NCI-H1436 (cell line): ENCODE results near the gene NUF2.
"Not testable (repeated sequence)": the region's sequence is repeated elsewhere in the genome, so short reads cannot be mapped to it uniquely, and the experiment has no call there.

ENCODE experiments used
- DNase-seq: peaks from one replicate; lab custom pipeline; 2025; lab: John Stamatoyannopoulos, UW

The NUF2 gene

DNA sequence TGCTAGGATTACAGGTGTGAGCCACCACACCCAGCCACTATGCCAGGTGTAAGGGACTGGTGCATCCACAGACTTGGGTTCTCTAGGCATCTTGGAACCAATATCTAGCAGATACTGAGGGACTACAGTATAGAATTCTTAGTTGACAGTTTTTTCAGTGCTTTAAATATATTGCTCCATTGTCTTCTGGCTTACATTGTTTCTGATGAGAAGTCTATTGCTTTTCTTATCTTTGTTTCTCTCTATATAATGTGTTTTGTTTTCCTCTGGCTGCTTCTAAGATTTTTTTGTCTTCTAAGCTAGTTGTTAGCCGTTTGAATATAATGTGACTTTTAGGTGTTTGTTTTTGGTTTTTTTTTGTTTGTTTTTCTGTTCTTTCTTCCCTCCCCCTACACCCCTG, 13.5 kb downstream of the NUF2 start:
- no peak for DNase-seq

DNA sequence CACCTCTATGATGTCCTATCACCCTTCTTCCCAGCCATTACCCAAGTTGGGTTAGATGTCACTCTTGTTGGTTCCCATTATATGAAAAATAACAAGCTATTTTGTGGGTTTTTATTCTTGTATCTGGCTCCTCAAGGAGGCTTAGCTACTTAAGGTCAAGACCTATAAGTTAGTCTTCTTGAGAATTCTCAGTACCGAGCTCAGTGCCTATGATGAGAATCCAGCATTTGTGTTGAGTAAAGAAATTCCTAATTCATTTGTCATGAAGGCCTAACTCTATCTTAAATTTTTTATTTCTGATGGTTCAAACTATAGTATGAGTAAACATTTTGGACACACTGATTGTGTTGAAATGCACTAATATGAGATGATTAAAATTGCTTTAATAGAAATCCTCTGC, 15.9 kb downstream of the NUF2 start:
- no peak for DNase-seq

GRCh38 chr1:163346326-163346870, 24.6 kb downstream of the NUF2 start:
- DNase-seq, result no peak

DNA sequence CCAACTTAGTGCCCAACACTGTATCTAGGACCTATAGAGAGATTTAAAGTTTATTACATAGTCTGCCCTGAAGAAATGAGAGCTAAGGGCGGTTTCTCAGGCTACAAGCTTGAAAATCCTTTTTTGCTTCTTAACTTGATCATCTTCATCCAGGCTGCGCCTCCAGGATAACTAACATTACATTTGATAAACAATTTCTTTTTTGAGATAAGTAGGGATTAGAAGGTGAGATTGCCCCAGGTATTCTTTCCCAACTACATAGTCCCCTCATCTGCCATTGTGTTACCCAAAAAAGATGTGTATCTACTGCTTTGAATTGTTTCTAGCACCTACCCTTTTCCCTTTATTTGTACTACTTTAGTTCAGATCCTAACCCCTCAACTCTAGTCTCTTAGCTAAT, 25.4 kb downstream of the NUF2 start:
- DNase-seq, result no peak

GRCh38 chr1:163351912-163352311, 30.2 kb downstream of the NUF2 start:
- no peak for DNase-seq

- DNase-seq, result no peak
Measured at GRCh38 chr1:163357378-163357777, 35.6 kb downstream of the NUF2 start.

DNA sequence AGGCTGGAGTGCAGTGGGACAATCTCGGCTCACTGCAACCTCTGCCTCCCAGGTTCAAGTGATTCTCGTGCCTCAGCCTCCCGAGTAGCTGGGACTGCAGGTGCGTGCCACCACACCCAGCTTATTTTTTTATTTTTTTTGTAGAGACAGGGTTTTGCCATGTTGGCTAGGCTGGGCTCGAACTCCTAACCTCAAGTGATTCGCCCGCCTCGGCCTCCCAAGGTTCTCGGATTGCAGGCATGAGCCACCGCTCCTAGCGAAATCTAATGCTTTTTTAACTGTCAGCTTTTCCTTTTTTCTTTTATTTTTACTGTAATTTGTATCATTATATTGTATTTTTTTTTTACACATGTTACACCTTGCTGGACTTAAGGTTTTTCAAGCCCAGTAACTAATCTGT, 36.4 kb downstream of the NUF2 start:
- DNase-seq, result not testable (repeated sequence)

DNA sequence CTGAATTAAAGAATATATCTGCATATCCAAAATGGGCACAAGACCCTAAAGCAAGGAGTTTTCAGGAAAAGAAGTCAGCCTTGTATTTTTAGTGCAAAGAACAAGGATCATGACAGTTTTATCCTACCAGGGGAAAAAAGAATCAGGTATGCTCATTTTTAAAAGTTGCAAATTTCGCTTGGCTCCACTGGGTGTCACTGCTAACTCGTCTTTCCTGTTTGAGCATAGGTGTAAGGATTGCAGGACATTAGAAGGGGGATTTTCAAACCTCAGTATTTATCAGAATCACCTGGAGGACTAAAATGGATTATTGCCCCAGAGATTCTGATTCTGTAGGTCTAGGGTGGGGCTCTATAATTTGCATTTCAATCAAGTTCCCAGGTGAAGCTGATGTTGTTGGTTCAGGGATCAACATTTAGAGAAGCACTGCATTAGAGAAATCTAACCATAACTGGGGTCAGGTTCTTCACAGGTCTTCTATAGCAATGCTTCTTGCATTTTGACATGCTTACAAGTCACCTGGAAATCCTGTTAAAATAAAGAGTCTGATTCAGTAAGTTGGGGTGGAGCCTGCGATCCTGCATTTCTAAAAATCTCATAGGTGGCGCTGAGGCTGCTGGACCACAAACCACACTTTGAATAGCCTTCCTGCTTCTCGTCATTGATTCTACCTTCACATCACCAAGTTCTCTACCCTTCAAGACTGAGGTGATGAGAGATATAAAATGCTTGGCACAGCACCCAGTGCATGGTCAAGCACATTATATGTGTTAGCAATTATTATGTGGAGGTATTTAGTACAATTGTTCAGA, 39.6 kb downstream of the NUF2 start:
- DNase-seq, result peak; percentile 55

GRCh38 chr1:163365186-163365585, 43.4 kb downstream of the NUF2 start:
- no peak for DNase-seq

- no peak for DNase-seq
Measured at GRCh38 chr1:163366555-163366954, 44.8 kb downstream of the NUF2 start.

DNA sequence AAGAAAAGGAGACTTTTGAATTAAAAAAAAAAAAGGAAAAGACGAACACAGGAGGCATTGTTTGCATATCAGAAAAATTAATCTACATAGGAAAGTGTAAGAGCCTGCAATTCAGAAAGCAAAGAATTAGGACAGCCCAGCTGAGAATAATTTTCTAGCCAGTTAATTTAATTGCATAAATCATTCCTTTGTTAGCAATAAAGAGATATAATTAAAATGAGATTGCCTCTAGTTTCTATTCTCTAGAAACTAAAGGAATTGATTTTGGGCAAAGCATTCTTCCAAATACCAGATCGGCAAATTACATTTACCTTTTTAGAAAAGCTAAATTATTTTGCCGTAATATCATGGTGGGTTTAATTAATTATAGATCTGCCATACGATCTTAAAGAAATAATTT, 46.0 kb downstream of the NUF2 start:
- DNase-seq, result no peak

DNA sequence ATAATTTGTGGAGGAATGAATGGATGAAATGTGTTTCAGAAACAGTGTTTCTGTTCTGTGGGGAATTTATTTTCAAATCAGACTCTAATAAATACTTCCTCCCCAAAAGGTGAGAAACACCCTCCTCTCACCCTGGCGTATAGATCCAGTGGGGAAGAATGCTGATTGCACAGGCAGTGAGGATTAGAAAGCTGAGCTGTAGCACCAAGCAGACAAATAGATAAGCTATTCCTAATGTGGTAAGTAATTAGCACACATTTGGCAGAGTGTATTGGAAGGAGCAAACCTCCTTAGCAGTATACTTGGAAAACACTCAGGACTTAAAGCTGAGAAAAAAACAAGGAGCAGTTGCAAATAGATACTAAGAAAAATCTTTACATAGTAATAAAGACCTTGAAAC, 50.8 kb downstream of the NUF2 start:
- no peak for DNase-seq

DNA sequence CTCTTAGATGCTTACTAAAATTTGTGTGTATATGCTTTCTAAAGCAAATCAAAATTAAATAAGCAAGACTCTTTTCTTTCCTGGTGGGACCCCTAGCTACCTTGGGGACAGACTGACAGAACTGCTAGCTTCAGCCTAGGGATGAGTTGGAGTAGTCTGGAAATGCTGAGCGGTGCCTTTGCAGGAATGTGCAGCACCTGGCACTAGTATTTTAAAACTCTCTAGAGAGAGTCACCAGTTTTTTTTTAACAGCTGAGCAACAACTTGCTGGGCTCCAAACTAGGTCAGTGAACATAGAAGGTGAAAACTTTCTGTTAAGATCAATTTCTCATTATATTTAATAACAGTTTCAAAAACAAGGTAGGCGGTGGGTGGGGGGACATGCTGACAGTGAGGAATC, 56.8 kb downstream of the NUF2 start:
- DNase-seq, result no peak

DNA sequence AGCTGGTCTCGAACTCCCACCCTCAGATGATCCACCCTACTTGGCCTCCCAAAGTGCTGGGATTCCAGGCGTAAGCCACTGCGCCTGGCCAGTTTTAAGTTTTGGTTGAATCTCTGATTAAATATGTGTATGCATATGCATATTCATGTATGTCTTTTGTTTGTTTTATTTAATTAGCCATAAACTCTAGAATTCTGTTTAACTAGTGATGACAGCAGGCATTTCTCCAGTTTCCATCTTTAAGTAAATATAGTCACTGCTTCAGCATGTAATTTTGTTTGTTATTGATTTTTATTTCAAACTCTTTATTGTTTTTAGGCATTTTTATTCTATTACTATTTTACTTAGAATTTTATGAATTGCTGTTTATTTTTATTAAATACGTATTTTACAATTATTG, 58.0 kb downstream of the NUF2 start:
- DNase-seq, result no peak

- no peak for DNase-seq
Measured at GRCh38 chr1:163381487-163382184, 59.9 kb downstream of the NUF2 start.

DNA sequence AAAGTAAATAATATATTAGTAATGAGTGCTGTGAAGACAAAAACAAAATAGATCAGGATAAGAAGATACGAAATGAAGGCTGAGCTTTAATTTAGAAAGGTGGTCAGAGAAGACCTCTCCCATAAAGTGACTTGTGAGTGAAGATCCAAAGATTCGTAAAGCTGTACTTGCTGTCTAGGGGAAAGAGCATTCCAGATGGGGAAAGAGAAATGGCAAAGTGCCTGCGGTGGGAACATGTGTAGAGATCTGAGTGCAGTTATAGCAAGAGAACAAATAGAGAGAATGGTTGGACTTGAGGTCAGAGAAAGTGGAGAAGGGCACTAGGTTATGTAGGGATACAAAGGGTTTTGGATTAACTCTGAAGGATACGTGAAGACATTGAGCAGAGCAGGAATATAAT, 60.6 kb downstream of the NUF2 start:
- DNase-seq, result no peak

- DNase-seq, result no peak
Measured at GRCh38 chr1:163387146-163387545, 65.4 kb downstream of the NUF2 start.

DNA sequence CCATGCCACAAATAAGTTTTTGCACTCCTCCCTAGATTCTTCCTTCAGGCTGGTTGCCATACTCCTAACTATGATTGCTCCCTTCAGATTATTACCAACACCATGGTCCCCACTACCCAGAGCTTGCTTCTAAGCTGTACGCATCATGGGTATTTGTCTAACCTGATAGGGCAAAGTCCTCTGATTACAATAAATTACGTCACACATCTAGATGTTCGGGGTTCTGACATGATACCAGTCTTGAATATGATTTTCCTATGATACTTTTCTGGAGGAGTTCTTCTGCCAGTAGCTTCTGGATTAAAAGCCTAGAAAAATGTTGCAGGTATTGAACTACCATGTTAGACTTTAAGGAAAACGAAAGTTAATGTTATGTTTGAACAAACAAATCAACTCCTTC, 67.2 kb downstream of the NUF2 start:
- DNase-seq, result no peak

GRCh38 chr1:163395790-163396189, 74.0 kb downstream of the NUF2 start:
- DNase-seq, result no peak

- DNase-seq, result no peak
Measured at GRCh38 chr1:163397451-163398200, 75.9 kb downstream of the NUF2 start.

GRCh38 chr1:163399001-163399400, 77.2 kb downstream of the NUF2 start:
- no peak for DNase-seq

DNA sequence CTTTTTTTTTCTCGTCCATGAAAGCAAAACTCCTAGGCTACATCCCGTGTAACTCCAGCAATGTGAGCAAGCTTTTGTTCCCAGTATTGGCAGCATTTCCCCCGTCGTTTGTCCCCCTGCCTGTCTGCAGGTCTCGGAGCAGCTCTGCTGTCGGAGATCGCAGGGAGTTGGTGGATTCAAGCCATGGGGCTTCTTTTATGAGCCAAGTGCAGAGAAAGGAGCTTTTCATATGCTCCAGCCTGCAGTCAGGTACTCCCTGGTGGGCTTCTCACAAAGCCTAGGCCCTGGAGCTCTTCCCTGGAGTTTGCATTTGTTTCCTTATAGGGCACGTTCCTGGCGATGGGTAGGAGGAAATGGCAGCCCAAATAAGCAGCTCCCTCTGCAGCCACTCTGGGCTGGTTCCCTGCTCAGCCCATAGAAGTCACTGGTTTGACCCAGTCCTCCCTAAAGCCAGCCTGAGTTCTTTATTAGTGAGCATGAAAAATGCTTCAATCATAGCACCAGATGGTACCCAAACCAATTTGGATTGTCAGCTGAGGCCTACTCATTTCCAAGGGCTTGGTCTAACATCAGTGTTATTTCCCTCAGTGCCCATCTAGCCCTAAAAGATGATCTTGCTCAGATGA, 78.3 kb downstream of the NUF2 start:
- no peak for DNase-seq
